GM15510 (cell line): ENCODE data around the gene ZNF213.
A peak's percentile ranks its signal among the peaks of the same experiment; 100 is the strongest.

Experiments used
- POLR2A ChIP-seq: IDR thresholded peaks from 3 replicates; pipeline ENCODE4 v1.6.1; 2011; ENCODE audit warnings: borderline replicate concordance; ENCODE audit not compliant: insufficient read length; ENCODE audit errors: extremely low read depth

Gene ZNF213

GRCh38 chr16:3118204-3118790 lies 16.5 kb upstream of the ZNF213 start:
- no peak for TF ChIP-seq POLR2A

- TF ChIP-seq POLR2A: no peak
Measured at GRCh38 chr16:3118846-3119245, 16.0 kb upstream of the ZNF213 start.

DNA sequence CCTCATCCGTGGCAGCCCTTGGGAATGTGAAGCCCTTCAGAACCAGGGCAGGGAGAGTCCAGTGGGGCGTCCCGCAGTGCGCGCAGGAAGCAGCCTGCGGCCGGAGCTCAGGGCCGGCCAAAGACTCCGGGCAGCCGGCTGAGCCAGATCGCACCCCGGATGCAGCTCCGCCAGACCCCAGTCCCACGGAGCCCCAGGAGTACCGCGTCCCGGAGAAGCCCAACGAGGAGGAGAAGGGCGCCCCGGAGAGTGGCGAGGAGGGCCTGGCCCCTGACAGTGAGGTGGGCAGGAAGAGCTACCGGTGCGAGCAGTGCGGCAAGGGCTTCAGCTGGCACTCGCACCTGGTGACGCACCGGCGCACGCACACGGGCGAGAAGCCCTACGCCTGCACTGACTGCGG lies 15.5 kb upstream of the ZNF213 start:
- TF ChIP-seq POLR2A: no peak

DNA sequence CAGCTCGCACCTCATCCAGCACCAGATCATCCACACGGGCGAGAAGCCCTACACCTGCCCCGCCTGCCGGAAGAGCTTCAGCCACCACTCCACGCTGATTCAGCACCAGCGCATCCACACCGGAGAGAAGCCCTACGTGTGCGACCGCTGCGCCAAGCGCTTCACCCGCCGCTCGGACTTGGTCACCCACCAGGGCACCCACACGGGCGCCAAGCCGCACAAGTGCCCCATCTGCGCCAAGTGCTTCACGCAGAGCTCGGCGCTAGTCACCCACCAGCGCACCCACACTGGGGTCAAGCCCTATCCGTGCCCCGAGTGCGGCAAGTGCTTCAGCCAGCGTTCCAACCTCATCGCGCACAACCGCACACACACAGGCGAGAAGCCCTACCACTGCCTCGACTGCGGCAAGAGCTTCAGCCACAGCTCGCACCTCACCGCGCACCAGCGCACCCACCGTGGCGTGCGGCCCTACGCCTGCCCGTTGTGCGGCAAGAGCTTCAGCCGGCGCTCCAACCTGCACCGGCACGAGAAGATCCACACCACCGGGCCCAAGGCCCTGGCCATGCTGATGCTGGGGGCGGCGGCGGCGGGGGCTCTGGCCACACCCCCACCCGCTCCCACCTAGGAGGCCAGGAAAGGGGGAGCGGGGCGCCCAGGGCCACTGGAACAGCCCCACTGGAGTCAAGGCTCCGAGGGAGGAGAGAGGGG lies 15.0 kb upstream of the ZNF213 start:
- no peak for TF ChIP-seq POLR2A

DNA sequence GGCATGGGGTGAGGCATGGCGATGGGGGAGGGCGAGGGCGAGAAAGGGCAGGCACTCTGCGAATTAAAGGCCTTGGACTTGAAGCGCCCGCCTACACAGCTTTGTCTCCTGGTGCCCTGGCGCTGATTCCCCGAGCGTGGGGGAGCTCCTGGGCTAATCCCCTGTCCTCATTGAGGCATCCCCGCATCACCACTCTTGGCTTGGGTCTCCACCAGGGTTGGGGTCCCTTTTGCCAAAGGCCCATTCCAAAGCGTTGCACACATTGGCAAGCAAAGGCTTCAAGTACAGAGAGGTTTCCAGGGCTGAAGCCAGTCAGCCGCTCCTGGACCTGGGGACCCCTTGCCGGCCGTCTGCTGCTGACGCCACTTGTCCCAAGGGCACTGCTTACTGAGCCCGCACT lies 14.4 kb upstream of the ZNF213 start:
- no peak for TF ChIP-seq POLR2A

DNA sequence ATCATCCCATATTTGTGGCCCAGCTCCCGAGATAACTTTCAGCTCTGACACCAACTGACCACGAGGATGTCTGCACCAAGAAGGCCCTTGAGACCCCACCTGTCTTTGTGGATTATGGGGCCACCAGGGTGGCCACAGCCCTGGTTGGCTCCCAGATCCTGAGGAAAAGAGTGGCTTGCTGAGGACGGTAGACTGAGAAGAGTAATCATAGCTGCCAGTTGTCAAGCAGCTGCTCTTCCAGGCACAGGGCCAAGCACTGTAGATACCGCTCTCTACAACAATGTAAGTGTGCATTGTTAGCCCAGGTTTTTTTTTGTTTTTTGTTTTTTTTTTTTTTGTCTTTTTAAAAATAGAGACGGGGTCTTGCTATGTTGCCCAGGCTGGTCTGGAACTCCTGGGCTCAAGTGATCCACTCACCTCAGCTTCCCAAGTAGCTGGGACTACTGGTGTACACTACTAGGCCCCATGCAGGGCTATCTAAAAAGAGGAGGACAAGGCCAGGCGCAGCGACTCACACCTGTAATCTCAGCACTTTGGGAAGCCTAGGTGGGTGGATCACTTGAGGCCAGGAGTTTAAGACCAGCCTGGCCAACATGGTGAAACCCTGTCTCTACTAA lies 12.9 kb upstream of the ZNF213 start:
- no peak for TF ChIP-seq POLR2A

- no peak for TF ChIP-seq POLR2A
Measured at GRCh38 chr16:3122926-3123570, 11.8 kb upstream of the ZNF213 start.

GRCh38 chr16:3123986-3124886 lies 10.6 kb upstream of the ZNF213 start:
- peak; percentile 62 for TF ChIP-seq POLR2A

DNA sequence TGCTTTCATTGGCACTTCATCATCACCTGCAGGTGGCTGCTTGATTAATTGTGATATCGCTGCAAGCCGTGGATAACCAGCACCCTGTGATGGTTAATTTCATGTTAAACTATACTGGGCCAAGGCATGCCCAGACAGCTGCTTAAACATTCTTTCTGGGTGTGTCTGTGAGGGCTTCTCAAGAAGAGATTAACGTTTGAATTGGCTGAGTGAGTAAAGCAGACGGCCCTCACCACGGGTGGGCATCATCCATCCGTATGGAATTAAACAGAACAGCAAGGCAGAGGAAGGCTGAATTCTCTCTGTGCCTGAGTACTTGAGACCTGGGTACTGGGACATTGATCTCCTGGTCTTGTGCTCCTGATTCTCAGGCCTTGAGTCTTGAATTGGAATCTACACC lies 7.1 kb upstream of the ZNF213 start:
- TF ChIP-seq POLR2A: no peak

GRCh38 chr16:3129137-3130131 lies 5.4 kb upstream of the ZNF213 start:
- peak; percentile 36 for TF ChIP-seq POLR2A

DNA sequence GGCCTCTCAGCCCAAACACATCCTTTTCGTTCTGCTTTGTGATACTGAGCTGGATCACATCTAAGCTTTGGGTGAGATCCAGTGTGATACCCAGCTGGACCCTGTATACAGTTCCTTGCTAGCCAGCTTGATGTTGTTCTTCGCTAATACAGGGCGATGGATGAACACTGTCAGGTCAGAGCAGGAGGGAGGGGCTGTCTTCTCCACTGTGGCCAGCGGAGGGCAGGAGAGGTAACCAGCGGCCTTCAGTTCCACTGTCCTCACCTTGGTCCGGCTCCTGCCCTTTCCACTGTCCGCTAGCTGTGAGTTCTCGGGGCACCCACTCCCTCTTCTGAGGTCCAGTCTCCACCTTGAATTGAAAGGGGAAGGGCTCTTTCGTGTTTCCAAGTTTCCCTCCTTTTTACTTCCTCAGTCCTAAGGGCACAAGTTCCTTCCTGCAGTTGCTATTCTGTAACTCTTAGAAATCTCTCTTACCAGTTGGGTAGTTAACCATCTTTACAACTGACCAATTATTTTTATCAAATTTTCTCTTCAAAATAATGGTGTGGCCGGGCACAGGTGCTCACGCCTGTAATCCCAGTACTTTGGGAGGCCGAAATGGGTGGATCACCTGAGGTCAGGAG lies 3.0 kb upstream of the ZNF213 start:
- TF ChIP-seq POLR2A: no peak

GRCh38 chr16:3133844-3134243 lies 985 bp upstream of the ZNF213 start:
- TF ChIP-seq POLR2A: no peak

DNA sequence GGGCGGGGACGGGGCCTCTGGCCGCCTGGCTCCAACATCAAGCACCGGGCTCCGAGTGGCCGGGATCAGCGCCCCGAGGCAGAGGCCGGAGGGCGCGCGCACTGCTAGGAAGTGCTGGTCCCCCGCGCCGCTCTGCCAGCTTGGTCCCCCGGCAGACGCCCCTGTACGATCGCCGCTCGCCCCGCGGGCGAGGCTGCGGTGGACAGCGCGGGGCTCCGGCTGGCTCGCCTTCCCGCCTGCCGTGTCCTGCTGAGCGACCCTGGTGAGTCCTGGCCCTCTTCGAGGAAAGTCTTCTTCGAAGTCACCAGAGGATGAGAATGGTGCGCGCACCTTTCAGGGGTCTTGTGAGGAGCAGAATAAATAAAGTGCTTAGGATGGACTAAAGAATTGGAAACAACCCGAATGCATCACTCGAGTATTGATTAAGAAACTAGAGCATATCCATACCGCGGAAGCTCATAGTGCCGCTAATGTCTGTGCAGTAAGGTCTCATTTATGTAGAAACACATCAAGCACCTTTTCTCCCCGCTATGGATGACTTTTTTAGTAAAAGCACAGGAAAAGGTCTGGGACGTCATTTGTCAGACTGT lies 392 bp downstream of the ZNF213 start:
- TF ChIP-seq POLR2A: peak; percentile 53

DNA sequence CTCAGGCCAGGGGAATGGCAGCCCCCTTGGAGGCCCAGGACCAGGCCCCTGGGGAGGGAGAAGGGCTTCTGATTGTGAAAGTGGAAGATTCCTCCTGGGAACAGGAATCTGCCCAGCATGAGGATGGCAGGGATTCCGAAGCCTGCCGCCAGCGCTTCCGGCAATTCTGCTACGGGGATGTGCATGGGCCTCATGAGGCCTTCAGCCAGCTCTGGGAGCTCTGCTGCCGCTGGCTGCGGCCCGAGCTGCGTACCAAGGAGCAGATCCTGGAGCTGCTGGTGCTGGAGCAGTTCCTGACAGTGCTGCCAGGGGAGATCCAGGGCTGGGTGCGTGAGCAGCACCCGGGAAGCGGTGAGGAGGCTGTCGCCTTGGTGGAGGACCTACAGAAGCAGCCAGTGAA lies 2.4 kb downstream of the ZNF213 start:
- no peak for TF ChIP-seq POLR2A
